NCI-H128 (cell line): ENCODE data around the gene SUOX.
"Not testable (repeated sequence)": the region's sequence is repeated elsewhere in the genome, so short reads cannot be mapped to it uniquely, and the experiment has no call there.

Source experiments
- DNase-seq: peaks from one replicate; lab custom pipeline; 2025; ENCODE audit not compliant: unreplicated experiment; lab: John Stamatoyannopoulos, UW

Gene SUOX

GRCh38 chr12:55983232-55983842 is 13.7 kb upstream of the SUOX start:
- no peak for DNase-seq

DNA sequence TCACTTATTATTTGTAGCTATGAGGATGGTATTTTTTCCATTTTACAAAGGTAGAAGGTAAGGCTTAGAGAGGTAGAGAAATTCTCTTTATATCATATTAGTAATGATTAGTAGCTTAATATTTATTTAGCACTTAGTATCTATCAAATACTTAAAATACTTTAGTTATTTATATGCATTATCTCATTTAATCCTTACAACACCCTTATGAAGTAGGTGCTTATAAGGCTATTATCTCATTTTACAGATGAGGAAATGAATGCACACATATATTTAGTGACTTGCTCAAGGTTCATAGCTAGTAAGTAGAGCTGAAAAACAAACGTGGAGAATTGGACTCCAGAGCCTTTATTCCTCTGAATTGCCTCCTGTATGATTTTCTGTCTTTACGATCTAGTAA is 12.2 kb upstream of the SUOX start:
- DNase-seq = no peak

- DNase-seq = no peak
Observed at GRCh38 chr12:55985341-55985740, 11.7 kb upstream of the SUOX start.

GRCh38 chr12:55985976-55986375 is 11.1 kb upstream of the SUOX start:
- not testable (repeated sequence) for DNase-seq

- no peak for DNase-seq
Observed at GRCh38 chr12:55991110-55991509, 6.0 kb upstream of the SUOX start.

- no peak for DNase-seq
Observed at GRCh38 chr12:55993230-55993853, 3.7 kb upstream of the SUOX start.

DNA sequence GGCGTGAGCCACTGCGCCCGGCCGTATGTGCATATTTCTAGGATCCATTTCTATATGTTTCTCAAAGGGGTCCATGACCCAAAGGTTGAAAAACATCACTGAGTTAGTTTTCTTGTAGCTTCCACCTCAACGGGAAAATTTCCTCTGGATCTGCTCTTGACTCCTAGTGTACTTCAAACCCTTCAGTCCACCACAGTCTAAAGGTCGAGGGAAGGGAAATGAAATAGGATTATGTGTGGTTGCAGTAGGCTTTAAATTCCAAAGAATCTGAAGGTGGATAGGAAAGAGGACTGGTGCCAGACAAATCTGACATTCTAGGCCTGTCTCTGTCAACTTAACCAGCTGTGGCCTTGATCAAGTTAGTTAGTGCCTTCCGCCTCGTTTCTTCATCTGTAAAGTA is 1.7 kb upstream of the SUOX start:
- DNase-seq = no peak

GRCh38 chr12:55996201-55996714 is 818 bp upstream of the SUOX start:
- peak; percentile 48 for DNase-seq

- DNase-seq = no peak
Observed at GRCh38 chr12:55997535-55997859, 421 bp downstream of the SUOX start.

- DNase-seq = not testable (repeated sequence)
Observed at GRCh38 chr12:55999522-55999921, 2.4 kb downstream of the SUOX start.

- not testable (repeated sequence) for DNase-seq
Observed at GRCh38 chr12:55999999-56000540, 3.0 kb downstream of the SUOX start.

GRCh38 chr12:56001487-56002100 is 4.5 kb downstream of the SUOX start:
- DNase-seq = no peak

DNA sequence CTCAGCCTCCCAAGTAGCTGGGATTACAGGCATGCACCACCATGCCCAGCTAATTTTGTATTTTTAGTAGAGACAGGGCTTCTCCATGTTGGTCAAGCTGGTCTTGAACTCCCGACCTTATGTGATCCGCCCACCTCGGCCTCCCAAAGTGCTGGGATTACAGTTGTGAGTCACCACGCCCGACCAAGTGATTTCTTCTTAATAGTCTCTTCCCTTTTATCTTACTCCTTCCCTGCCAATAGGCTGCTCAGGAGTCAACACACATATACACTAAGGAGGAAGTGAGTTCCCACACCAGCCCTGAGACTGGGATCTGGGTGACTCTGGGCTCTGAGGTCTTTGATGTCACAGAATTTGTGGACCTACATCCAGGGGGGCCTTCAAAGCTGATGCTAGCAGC is 6.3 kb downstream of the SUOX start:
- DNase-seq = not testable (repeated sequence)

GRCh38 chr12:56004211-56004610 is 7.1 kb downstream of the SUOX start:
- no peak for DNase-seq

DNA sequence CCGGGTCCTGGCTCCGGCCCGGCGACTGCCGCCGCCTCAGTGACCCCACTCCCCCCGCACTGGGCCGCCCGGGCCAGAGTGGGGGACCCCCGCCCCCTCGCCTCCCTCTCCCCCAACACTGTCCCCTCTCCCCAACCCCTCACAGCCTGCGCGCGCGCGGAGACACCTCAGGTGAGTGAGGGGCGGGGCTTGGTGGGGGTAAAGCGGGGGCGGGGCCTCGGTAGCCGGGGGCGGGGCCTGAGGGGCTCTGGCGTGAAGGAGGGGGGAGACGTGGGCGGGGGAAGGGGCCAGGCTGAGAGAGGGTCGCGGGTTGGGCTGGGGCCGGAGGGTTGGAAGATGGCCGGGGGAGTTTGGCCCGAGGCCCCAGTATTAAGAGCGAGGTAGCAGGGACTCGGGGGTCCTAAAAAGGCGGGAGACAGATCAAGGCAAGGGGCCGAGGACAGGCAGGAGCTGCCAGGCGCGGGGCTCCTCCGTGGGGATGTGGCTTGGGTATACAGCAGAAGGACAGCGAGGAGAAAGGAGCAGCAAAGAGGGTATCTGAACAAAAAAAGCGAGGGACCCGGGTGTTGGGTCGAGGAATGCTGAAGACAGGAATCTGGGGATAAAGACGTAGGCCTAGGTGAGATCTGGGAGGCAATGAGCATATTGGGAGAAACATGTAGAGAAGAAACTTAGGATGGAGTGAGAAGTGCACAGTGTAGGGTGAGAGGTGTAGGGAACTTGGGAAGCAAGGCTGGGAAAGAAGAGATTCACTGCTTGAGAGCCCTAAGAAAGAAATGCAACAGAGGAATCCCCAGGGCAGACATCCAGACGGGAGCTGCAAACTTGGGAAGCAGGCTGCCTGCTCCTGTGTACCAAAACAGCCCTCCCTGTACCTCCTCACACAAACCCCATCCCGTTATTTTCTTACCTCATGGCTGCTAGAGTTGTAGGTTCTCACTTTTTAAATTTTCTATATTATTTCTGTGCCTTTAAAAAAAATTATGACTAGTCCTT is 10.8 kb downstream of the SUOX start:
- DNase-seq = peak; percentile 35

DNA sequence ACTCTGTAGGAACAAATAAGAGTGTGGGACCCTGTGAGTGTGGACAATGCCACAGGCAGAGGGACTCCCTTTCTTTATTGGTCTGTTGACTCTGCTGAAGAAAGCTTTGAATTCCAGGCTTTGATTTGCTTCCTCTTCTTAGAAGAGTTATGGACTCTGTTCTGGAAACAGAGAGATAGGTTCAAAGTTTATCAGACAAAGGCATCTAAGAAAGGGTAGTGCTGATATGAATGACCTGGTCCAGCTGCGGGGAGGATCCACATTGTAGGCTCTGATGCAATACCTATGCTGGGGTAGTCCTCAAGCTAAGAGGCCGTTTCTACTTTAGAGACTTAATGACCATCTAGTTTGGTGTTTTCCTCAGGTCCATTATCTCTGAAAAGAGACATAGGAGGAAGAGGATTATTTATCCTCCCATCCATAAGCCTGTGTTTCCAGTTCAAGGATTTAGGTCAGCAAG is 13.1 kb downstream of the SUOX start:
- DNase-seq = no peak

GRCh38 chr12:56011509-56012090 is 14.5 kb downstream of the SUOX start:
- DNase-seq = no peak

- DNase-seq = no peak
Observed at GRCh38 chr12:56013482-56013881, 16.4 kb downstream of the SUOX start.

- DNase-seq = no peak
Observed at GRCh38 chr12:56014205-56014604, 17.1 kb downstream of the SUOX start.

GRCh38 chr12:56017181-56017580 is 20.1 kb downstream of the SUOX start:
- DNase-seq = no peak

DNA sequence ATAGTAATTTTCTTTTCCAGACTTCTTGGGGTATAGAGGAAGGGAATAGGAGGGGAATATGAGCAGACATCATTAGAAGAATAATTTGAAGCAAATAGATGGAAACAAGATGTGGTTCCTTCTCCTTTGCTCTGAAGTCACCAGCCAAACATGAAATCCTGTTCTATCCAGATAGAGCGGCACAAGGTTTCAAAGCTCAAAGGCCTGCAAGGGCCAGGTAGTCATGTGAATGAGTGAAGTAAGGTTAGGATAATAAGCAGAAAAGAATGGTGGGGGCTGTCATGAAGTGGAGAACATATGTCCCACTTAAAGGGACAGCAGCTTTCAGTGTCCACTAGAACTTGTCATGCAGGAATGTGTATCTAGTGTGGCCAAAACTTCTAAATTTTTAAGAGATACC is 21.3 kb downstream of the SUOX start:
- DNase-seq = no peak
